Measurements from ENCODE around the gene MPL. TPM values are rescaled to one million over a fixed set of nuclear protein-coding genes. Genes with fewer than 3 reads are reported as not detected.

The MPL gene
- polyA plus RNA-seq, 1 of the 3 experiments (the other 2 are of a cell fraction): not detected

- H3K9me3 ChIP-seq: no peaks in the 10 kb centered on the region
- 67% methylated on average over 12 of the region's 12 CpGs for WGBS (ENCODE audit: low lambda C conversion rate)
Measured at GRCh38 chr1:43288785-43289706, 48.6 kb upstream of the MPL start.

GRCh38 chr1:43292216-43292615, 45.4 kb upstream of the MPL start:
- CTCF ChIA-PET: no interaction called here
- DNase-seq: no peak
- no peaks in the 10 kb centered on the region for H3K79me2 ChIP-seq (ENCODE audit: insufficient read depth)
- POLR2A ChIA-PET: interaction anchor here (0.6 kb wide), 1 partner anchor 345 kb away, joined by 4 read pairs; no protein-coding TSS in a partner anchor
- H3K4me1 ChIP-seq (ENCODE audit: control insufficient read depth in 1 of 2, insufficient read depth in 2 of 2, low read depth in 1 of 2, low read length in 1 of 2): peaks cover 0 to 6% of the 10 kb centered on the region in 2 experiments; a peak in 1 of 4 replicates
- no peaks in the 10 kb centered on the region for H3K36me3 ChIP-seq (replicated peaks in 1 of 2; ENCODE audit: control insufficient read depth in 1 of 2, insufficient read depth in 2 of 2, low read length in 1 of 2)
- H3K9ac ChIP-seq: no peak overlapping the region
- no peaks in the 10 kb centered on the region for H3F3A ChIP-seq (replicated peaks; ENCODE audit: insufficient read depth)
- no peak overlapping the region for H2AFZ ChIP-seq (ENCODE audit: low read depth)
- H3K9me3 ChIP-seq: no peaks in the 10 kb centered on the region
- H3K4me2 ChIP-seq: no peak overlapping the region
- H3K27me3 ChIP-seq (ENCODE audit: insufficient read depth): peaks cover 20% of the 10 kb centered on the region; the same call in 1 of the 2 replicates
- TF ChIP-seq CHD2 (IDR thresholded peaks at IDR 0.05; ENCODE audit: low read length, partially characterized antibody) (no peak), GATA2 (CRISPR knock-in tag; IDR thresholded peaks at IDR 0.05) (no peak), TAF1 (IDR thresholded peaks at IDR 0.05; ENCODE audit: borderline replicate concordance, low read depth, low read length) (no peak), USF1 (IDR thresholded peaks at IDR 0.05; ENCODE audit: borderline replicate concordance, low read depth) (no peak), FOXJ3 (CRISPR knock-in tag; IDR thresholded peaks at IDR 0.05) (no peak), MEF2A (IDR thresholded peaks at IDR 0.05; ENCODE audit: borderline replicate concordance, low read depth) (no peak), MAX (IDR thresholded peaks at IDR 0.05; ENCODE audit: low read depth) (no peak)
- TF ChIP-seq, protein P1, sequence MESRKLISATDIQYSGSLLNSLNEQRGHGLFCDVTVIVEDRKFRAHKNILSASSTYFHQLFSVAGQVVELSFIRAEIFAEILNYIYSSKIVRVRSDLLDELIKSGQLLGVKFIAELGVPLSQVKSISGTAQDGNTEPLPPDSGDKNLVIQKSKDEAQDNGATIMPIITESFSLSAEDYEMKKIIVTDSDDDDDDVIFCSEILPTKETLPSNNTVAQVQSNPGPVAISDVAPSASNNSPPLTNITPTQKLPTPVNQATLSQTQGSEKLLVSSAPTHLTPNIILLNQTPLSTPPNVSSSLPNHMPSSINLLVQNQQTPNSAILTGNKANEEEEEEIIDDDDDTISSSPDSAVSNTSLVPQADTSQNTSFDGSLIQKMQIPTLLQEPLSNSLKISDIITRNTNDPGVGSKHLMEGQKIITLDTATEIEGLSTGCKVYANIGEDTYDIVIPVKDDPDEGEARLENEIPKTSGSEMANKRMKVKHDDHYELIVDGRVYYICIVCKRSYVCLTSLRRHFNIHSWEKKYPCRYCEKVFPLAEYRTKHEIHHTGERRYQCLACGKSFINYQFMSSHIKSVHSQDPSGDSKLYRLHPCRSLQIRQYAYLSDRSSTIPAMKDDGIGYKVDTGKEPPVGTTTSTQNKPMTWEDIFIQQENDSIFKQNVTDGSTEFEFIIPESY (IDR thresholded peaks at IDR 0.05; ENCODE audit: borderline replicate concordance, low read depth): no peak
- WGBS (ENCODE audit: low lambda C conversion rate): 63% methylated on average over 6 of the region's 7 CpGs
- no peak overlapping the region for H3K4me3 ChIP-seq (ENCODE audit: low read depth in 2 of 2, low read length in 1 of 2)
- H3K27ac ChIP-seq (ENCODE audit: low read depth in 2 of 2, low read length in 1 of 2): no peak overlapping the region
- H4K20me1 ChIP-seq (ENCODE audit: insufficient read depth): no peaks in the 10 kb centered on the region
- H3K9me2 ChIP-seq: no peaks in the 10 kb centered on the region

More at GRCh38 chr1:43288785-43289706, 48.6 kb upstream of the MPL start:
- Histone ChIP-seq H2AFZ (ENCODE audit: low read depth) (no peak overlapping the region), H4K20me1 (ENCODE audit: insufficient read depth) (no peaks in the 10 kb centered on the region), H3K4me3 (ENCODE audit: low read depth in 2 of 2, low read length in 1 of 2) (no peak overlapping the region), H3K79me2 (ENCODE audit: insufficient read depth) (no peaks in the 10 kb centered on the region), H3K27ac (ENCODE audit: low read depth in 2 of 2, low read length in 1 of 2) (no peak overlapping the region), H3K36me3 (replicated peaks in 1 of 2; ENCODE audit: control insufficient read depth in 1 of 2, insufficient read depth in 2 of 2, low read length in 1 of 2) (no peaks in the 10 kb centered on the region), H3K27me3 (ENCODE audit: insufficient read depth) (peaks cover 20% of the 10 kb centered on the region; the same call in 1 of the 2 replicates), H3K4me1 (ENCODE audit: control insufficient read depth in 1 of 2, insufficient read depth in 2 of 2, low read depth in 1 of 2, low read length in 1 of 2) (no peaks in the 10 kb centered on the region; a peak in 1 of 4 replicates), H3K9ac (no peak overlapping the region), H3K9me2 (no peaks in the 10 kb centered on the region), H3F3A (replicated peaks; ENCODE audit: insufficient read depth) (no peaks in the 10 kb centered on the region), H3K4me2 (no peak overlapping the region)
- POLR2A ChIA-PET: no interaction called here
- no peak for DNase-seq
- TF ChIP-seq RFX5 (IDR thresholded peaks at IDR 0.05; ENCODE audit: low read length) (no peak), USF1 (IDR thresholded peaks at IDR 0.05; ENCODE audit: borderline replicate concordance, low read depth) (no peak), SMC3 (IDR thresholded peaks at IDR 0.05; ENCODE audit: low read depth, low read length) (no peak), RXRA (IDR thresholded peaks at IDR 0.05; ENCODE audit: borderline replicate concordance, low read depth) (no peak), MEF2A (IDR thresholded peaks at IDR 0.05; ENCODE audit: borderline replicate concordance, low read depth) (no peak)
- CTCF ChIA-PET: interaction anchor here (0.9 to 1.7 kb wide), 5 partner anchors 10 to 125 kb away, joined by 3 to 5 read pairs (median 3); no protein-coding TSS in a partner anchor

Data from SK-N-SH (cell line).